Thymus (tissue), 11 donors: ENCODE data around the gene ASPSCR1. TPM values are rescaled to one million over a fixed set of nuclear protein-coding genes. Genes with fewer than 3 reads are reported as not detected.

ENCODE experiments used
- DNase-seq, 9 donors: peaks; one replicate each; pipeline ENCODE4 v3.0.0-alpha.2; 2013; ENCODE audit warnings: low spot score in 9 of 9, low read depth in 6 of 9, missing footprints in 1 of 9
- H3K27ac ChIP-seq, 2 donors: one replicate each; pipeline ENCODE4 v1.5.1; 2013; ENCODE audit warnings: control low read depth in 1 of 2, low read depth in 1 of 2, low read length in 1 of 2, mild to moderate bottlenecking in 1 of 2, moderate library complexity in 1 of 2
- H3K27me3 ChIP-seq, 2 donors: one replicate each; pipeline ENCODE4 v1.5.1; 2013; ENCODE audit warnings: low read length in 1 of 2; ENCODE audit not compliant: control insufficient read depth in 2 of 2, insufficient read depth in 1 of 2
- H3K36me3 ChIP-seq, 2 donors: one replicate each; pipeline ENCODE4 v1.5.1; 2013; ENCODE audit warnings: low read length in 1 of 2, mild to moderate bottlenecking in 1 of 2, moderate library complexity in 1 of 2; ENCODE audit not compliant: control insufficient read depth in 2 of 2, insufficient read depth in 2 of 2
- H3K4me1 ChIP-seq, 2 donors: one replicate each; pipeline ENCODE4 v1.5.1; 2013; ENCODE audit warnings: low read length in 2 of 2; ENCODE audit not compliant: control insufficient read depth in 2 of 2, insufficient read depth in 2 of 2
- H3K4me3 ChIP-seq, 2 donors: one replicate each; pipeline ENCODE4 v1.5.1; 2013; ENCODE audit warnings: low read length in 2 of 2, control low read depth in 1 of 2, mild to moderate bottlenecking in 1 of 2
- H3K9me3 ChIP-seq, 2 donors: one replicate each; pipeline ENCODE4 v1.5.1; 2013; ENCODE audit warnings: low read length in 1 of 2, mild to moderate bottlenecking in 1 of 2; ENCODE audit not compliant: control insufficient read depth in 2 of 2, insufficient read depth in 1 of 2
- WGBS: extraction: QIAGEN DNeasy Blood & Tissue Kit; methylation state at CpG from one replicate; pipeline ENCODE4 v1.1.7; 2013; 5-methylcytosine and 5-hydroxymethylcytosine counted together
- polyA plus RNA-seq: library from polyadenylated mRNA; stranded (reverse); fragments of 200-250 nt; gene quantifications from one replicate; pipeline ENCODE4 v1.2.3, GENCODE V29; 2013
- total RNA-seq: library from RNA; stranded (reverse); fragments of 120-200 nt; gene quantifications from one replicate; pipeline ENCODE4 v1.2.4, GENCODE V29; 2013
- donor health status: healthy.

ASPSCR1 gene
- total and polyA plus RNA-seq, 2 donors, result 27.6 to 57.6 TPM

- H3K27ac ChIP-seq, result no peak overlapping the region
- WGBS, result 98% methylated on average over 17 of the region's 17 CpGs
- no peak overlapping the region for H3K4me3 ChIP-seq
- peaks cover 22 to 23% of the 10 kb centered on the region in 2 donors for H3K36me3 ChIP-seq
- peaks cover 0 to 2% of the 10 kb centered on the region in 2 donors for H3K27me3 ChIP-seq
- no peak for DNase-seq
- H3K9me3 ChIP-seq, result no peaks in the 10 kb centered on the region
- H3K4me1 ChIP-seq, result peaks cover 14 to 34% of the 10 kb centered on the region in 2 donors
Measured at GRCh38 chr17:82024859-82025258, 47.4 kb downstream of the ASPSCR1 start.

DNA sequence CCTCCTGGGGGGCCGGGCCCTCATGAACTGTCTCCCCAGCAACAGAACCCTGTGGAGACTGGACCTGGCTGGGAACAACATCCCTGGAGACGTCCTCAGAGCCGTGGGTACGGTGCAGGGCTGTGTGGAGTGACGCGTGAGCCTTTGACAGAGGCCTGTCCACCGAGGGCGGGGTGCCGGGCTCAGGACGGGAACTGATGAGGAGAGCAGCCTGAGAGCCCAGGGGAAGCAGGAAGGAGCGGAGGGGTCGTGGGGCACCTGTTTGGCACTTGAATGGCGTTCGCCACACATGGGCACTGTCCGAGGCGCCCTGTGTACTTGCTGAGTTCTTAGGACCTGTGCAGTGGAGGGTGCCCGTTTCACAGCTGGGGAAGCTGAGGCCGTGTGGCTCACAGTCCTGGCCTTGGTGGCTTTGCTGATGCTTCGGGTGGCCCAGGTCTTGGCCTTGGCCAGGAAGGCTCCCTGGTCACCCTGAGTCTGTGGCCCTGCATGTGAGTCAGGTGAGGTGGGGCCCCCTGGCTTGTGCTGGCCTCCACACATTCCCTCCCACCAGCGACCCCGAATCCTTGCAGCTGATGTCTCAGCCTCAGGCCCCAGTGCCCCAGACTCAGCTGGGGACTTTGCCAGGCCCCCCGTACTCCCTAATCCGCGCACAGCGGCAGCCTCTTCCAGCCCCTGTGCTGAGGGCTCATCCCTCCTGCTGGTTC, 48.1 kb downstream of the ASPSCR1 start:
- 98% methylated on average over 25 of the region's 25 CpGs for WGBS

DNA sequence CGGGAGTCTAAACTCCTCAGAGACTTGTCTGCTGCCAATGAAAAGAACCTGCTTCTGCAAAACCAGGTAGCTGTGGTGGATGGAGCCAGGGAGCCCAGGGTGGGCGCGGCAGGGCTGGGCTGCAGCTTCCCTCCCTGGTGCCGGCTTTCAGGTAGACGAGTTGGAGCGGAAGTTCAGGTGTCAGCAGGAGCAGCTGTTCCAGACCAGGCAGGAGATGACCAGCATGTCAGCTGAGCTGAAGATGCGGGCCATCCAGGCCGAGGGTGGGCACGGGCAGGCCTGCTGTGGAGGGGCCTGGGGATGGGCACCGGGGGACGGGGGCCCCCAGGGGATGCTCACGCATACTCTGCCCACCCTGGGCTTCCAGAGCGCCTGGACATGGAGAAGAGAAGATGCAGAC, 50.8 kb downstream of the ASPSCR1 start:
- Histone ChIP-seq H3K36me3 (peaks cover 22 to 23% of the 10 kb centered on the region in 2 donors), H3K27me3 (peaks cover 6 to 29% of the 10 kb centered on the region in 2 donors), H3K4me3 (no peak overlapping the region), H3K9me3 (no peaks in the 10 kb centered on the region), H3K27ac (no peak overlapping the region), H3K4me1 (peaks cover 15 to 38% of the 10 kb centered on the region in 2 donors)
- WGBS, result 96% methylated on average over 13 of the region's 13 CpGs
- DNase-seq, result no peak

More for the DNA sequence above, 48.1 kb downstream of the ASPSCR1 start:
- H3K27me3 ChIP-seq, result peaks cover 0 to 8% of the 10 kb centered on the region in 2 donors
- H3K4me1 ChIP-seq, result peaks cover 19 to 41% of the 10 kb centered on the region in 2 donors
- no peak for DNase-seq
- H3K4me3 ChIP-seq, result no peak overlapping the region
- H3K27ac ChIP-seq, result no peak overlapping the region
- no peaks in the 10 kb centered on the region for H3K9me3 ChIP-seq
- H3K36me3 ChIP-seq, result peaks cover 22 to 23% of the 10 kb centered on the region in 2 donors

GRCh38 chr17:82028966-82029365, 51.5 kb downstream of the ASPSCR1 start:
- H3K27me3 ChIP-seq, result peaks cover 6 to 31% of the 10 kb centered on the region in 2 donors
- no peak overlapping the region for H3K4me3 ChIP-seq
- 96% methylated on average over 9 of the region's 9 CpGs for WGBS
- H3K27ac ChIP-seq, result no peak overlapping the region
- no peak for DNase-seq
- peaks cover 23 to 24% of the 10 kb centered on the region in 2 donors for H3K36me3 ChIP-seq
- peaks cover 13 to 33% of the 10 kb centered on the region in 2 donors for H3K4me1 ChIP-seq
- no peaks in the 10 kb centered on the region for H3K9me3 ChIP-seq

DNA sequence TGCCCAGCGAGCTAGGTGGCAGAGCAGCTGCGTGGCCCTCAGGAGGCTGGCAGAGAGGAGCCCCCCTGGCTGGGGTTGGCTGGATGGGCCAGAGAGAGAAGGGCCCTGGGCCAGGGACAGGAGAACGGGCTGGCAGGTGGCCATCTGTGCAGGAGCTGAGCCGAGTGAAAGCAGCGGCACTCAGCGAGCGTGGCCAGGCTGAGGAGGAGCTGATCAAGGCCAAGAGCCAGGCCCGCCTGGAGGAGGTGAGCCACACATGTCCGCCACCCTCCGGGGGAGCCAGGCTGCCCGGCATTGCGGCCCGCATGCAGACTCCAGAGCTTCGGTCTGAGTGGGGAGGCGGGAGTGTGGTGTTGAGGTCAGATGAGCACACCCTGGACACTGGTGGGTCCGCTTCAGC, 52.0 kb downstream of the ASPSCR1 start:
- Histone ChIP-seq H3K4me3 (no peak overlapping the region), H3K4me1 (peaks cover 9 to 28% of the 10 kb centered on the region in 2 donors), H3K27ac (no peak overlapping the region), H3K27me3 (peaks cover 6 to 31% of the 10 kb centered on the region in 2 donors), H3K36me3 (peaks cover 23 to 24% of the 10 kb centered on the region in 2 donors), H3K9me3 (no peaks in the 10 kb centered on the region)
- DNase-seq, result no peak
- WGBS, result 95% methylated on average over 16 of the region's 16 CpGs

GRCh38 chr17:82029990-82030469, 52.6 kb downstream of the ASPSCR1 start:
- no peaks in the 10 kb centered on the region for H3K9me3 ChIP-seq
- WGBS, result 83% methylated on average over 31 of the region's 31 CpGs
- H3K4me3 ChIP-seq, result peak overlapping the region in 1 of 2 donors; percentile 57
- DNase-seq, result no peak
- no peak overlapping the region for H3K27ac ChIP-seq
- peaks cover 6 to 31% of the 10 kb centered on the region in 2 donors for H3K27me3 ChIP-seq
- H3K4me1 ChIP-seq, result peaks cover 9 to 23% of the 10 kb centered on the region in 2 donors
- H3K36me3 ChIP-seq, result peaks cover 23 to 24% of the 10 kb centered on the region in 2 donors

DNA sequence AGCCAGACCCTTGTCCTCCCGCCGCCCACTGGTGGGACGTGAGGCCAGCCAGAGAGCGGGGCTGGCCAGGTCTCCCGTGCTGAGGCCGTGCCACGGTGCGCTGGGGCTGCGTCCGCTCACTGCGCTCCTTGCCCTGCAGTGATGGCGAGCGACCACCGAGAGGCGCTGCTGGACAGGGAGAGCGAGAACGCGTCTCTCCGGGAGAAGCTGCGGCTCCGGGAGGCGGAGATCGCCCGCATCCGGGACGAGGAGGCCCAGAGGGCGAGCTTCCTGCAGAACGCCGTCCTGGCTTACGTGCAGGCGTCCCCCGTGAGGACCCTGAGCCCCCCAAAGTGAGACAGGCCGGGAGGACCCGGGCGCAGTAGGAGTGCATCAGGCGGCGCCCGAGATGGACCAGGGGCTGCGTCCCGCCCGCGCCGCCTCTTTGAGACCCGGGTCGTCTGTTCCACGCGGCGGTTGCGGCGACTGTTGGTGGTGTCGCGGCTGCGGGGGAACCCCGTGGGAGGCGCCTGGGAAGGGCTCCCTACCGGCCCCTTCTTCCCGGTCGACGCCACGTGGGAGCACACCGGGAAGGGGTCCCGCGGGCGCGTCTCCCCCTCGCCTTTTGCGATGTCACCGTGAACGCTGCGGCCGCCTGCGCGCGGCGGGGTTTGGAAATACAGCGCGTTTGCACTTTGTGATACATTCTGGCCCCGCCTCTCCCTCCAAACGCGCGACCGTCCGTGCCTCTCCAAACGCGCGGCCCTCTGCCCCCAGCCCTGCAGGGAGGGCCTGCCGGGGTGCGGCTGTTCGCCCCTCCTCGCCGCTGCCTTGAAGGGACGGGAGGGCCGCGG, 53.3 kb downstream of the ASPSCR1 start:
- Histone ChIP-seq H3K4me1 (peaks cover 9 to 23% of the 10 kb centered on the region in 2 donors), H3K36me3 (peaks cover 23 to 28% of the 10 kb centered on the region in 2 donors), H3K27me3 (peaks cover 6 to 31% of the 10 kb centered on the region in 2 donors), H3K9me3 (no peaks in the 10 kb centered on the region), H3K4me3 (peak overlapping the region; percentile 46 to 57), H3K27ac (peak overlapping the region in 1 of 2 donors; percentile 43)
- under 1% methylated on average over 94 of the region's 94 CpGs for WGBS
- DNase-seq, result peak in 8 of 9 donors; percentile 52 to 89 (median 71)

GRCh38 chr17:82031303-82031884, 54.0 kb downstream of the ASPSCR1 start, which contains the start of gene RAC3:
Gene RAC3 (plus strand): TSS chr17:82031678. CDS start chr17:82031762, 84 bp downstream.
- H3K27ac ChIP-seq, result peak within 1 kb of the TSS in 1 of 2 donors; percentile 43
- H3K36me3 ChIP-seq, result peaks cover 18 to 25% of the 10 kb centered on the region in 2 donors
- H3K27me3 ChIP-seq, result peaks cover 6 to 31% of the 10 kb centered on the region in 2 donors
- WGBS, result 1% methylated on average over 95 of the region's 96 CpGs
- H3K9me3 ChIP-seq, result no peaks in the 10 kb centered on the region
- H3K4me3 ChIP-seq, result peak within 1 kb of the TSS; percentile 46 to 57
- H3K4me1 ChIP-seq, result peaks cover 11 to 27% of the 10 kb centered on the region in 2 donors
- no peak for DNase-seq
